ENCODE measurements around the gene RNASEL. TPM values are rescaled to one million over a fixed set of nuclear protein-coding genes. Genes with fewer than 3 reads are reported as not detected.

Gene RNASEL
- total and polyA plus RNA-seq, 2 of the 13 experiments (the other 11 are each of a cell fraction or from before 2014, with no cell fraction given): 0.05 to 0.20 TPM

DNA sequence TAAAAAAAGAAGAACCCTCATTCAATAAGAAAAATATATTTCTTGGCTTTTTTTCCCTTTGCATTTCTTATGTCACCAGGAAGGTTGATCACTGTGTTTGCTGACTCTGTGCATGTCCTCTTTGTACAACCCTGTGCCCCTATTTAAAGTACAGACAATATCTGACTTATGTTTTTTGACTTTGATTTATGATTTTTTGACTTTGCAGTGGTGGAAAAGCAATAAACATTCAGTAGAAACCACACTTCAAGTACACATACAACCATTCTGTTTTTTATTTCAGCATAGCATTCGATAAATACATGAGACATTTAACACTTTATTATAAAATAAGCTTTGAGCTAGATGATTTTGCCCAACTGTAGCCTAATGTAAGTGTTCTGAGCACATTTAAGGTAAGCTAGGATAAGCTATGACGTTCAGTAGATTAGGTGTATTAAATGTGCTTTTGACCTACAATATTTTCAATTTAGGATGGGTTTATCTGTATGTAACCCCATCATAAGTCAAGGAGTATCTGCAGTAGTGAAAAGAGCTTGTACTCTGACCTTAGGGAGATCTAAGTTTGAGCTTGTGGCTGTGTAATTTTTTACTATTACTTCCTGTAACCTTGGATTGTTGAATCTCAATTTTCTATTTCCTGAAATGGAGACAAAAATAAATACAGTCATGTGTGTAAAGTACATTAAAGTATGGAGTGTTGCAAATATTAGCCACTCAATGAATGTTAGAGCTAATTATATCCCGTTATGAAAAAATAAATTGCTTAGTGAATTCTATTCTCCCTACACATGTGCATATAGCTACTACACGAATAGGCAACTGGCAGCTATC, 1.2 kb downstream of the RNASEL start:
- peaks cover 9% of the 10 kb centered on the region for H3K4me1 ChIP-seq (ENCODE audit: insufficient read depth, low read length)
- no peak overlapping the region for H3K27ac ChIP-seq (ENCODE audit: extremely low read length, insufficient read depth, low read length)
- TF ChIP-seq, protein P1, sequence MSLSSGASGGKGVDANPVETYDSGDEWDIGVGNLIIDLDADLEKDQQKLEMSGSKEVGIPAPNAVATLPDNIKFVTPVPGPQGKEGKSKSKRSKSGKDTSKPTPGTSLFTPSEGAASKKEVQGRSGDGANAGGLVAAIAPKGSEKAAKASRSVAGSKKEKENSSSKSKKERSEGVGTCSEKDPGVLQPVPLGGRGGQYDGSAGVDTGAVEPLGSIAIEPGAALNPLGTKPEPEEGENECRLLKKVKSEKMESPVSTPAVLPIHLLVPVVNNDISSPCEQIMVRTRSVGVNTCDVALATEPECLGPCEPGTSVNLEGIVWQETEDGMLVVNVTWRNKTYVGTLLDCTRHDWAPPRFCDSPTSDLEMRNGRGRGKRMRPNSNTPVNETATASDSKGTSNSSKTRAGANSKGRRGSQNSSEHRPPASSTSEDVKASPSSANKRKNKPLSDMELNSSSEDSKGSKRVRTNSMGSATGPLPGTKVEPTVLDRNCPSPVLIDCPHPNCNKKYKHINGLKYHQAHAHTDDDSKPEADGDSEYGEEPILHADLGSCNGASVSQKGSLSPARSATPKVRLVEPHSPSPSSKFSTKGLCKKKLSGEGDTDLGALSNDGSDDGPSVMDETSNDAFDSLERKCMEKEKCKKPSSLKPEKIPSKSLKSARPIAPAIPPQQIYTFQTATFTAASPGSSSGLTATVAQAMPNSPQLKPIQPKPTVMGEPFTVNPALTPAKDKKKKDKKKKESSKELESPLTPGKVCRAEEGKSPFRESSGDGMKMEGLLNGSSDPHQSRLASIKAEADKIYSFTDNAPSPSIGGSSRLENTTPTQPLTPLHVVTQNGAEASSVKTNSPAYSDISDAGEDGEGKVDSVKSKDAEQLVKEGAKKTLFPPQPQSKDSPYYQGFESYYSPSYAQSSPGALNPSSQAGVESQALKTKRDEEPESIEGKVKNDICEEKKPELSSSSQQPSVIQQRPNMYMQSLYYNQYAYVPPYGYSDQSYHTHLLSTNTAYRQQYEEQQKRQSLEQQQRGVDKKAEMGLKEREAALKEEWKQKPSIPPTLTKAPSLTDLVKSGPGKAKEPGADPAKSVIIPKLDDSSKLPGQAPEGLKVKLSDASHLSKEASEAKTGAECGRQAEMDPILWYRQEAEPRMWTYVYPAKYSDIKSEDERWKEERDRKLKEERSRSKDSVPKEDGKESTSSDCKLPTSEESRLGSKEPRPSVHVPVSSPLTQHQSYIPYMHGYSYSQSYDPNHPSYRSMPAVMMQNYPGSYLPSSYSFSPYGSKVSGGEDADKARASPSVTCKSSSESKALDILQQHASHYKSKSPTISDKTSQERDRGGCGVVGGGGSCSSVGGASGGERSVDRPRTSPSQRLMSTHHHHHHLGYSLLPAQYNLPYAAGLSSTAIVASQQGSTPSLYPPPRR (CRISPR knock-in tag; IDR thresholded peaks at IDR 0.05; ENCODE audit: borderline replicate concordance): no peak
- TF ChIP-seq ZNF660 (CRISPR knock-in tag; IDR thresholded peaks at IDR 0.05; ENCODE audit: borderline replicate concordance, low read depth): no peak
- TF ChIP-seq, protein P2, sequence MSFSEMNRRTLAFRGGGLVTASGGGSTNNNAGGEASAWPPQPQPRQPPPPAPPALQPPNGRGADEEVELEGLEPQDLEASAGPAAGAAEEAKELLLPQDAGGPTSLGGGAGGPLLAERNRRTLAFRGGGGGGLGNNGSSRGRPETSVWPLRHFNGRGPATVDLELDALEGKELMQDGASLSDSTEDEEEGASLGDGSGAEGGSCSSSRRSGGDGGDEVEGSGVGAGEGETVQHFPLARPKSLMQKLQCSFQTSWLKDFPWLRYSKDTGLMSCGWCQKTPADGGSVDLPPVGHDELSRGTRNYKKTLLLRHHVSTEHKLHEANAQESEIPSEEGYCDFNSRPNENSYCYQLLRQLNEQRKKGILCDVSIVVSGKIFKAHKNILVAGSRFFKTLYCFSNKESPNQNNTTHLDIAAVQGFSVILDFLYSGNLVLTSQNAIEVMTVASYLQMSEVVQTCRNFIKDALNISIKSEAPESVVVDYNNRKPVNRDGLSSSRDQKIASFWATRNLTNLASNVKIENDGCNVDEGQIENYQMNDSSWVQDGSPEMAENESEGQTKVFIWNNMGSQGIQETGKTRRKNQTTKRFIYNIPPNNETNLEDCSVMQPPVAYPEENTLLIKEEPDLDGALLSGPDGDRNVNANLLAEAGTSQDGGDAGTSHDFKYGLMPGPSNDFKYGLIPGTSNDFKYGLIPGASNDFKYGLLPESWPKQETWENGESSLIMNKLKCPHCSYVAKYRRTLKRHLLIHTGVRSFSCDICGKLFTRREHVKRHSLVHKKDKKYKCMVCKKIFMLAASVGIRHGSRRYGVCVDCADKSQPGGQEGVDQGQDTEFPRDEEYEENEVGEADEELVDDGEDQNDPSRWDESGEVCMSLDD (CRISPR knock-in tag; IDR thresholded peaks at IDR 0.05; ENCODE audit: borderline replicate concordance): no peak
- H4K20me1 ChIP-seq (ENCODE audit: insufficient read depth, low read length): no peaks in the 10 kb centered on the region
- no TSS peak for BruUV-seq (replicated peaks)
- H3K9ac ChIP-seq (ENCODE audit: insufficient read depth, low read depth, low read length): no peak overlapping the region
- H2AFZ ChIP-seq (ENCODE audit: low read length): no peak overlapping the region
- H3K4me3 ChIP-seq (replicated peaks in 1 of 3; ENCODE audit: insufficient read depth in 1 of 3, low read depth in 2 of 3, low read length in 3 of 3): peak overlapping the region; percentile 51 to 67 (median 51); a peak in 3 of 6 replicates
- in situ Hi-C loops (cut with HindIII; ENCODE audit: extremely low pct_ligation_motif_present, low pct_unique_long_range_greater_than_20kb): no loop called here
- POLR2A ChIA-PET: no interaction called here
- no peaks in the 10 kb centered on the region for H3K36me3 ChIP-seq (replicated peaks in 1 of 2; ENCODE audit: control insufficient read depth in 1 of 2, insufficient read depth in 2 of 2, low read length in 2 of 2)
- intact Hi-C loops (cut with micrococcal nuclease; ENCODE audit: unreplicated experiment): no loop called here
- H3K79me2 ChIP-seq (ENCODE audit: insufficient read depth, low read length): no peaks in the 10 kb centered on the region
- H3K9me3 ChIP-seq (ENCODE audit: low read length): no peaks in the 10 kb centered on the region
- DNase-seq (ENCODE audit: low spot score) (no peak), ATAC-seq (no peak), FAIRE-seq (no peak)
- H3K27me3 ChIP-seq (ENCODE audit: control insufficient read depth in 1 of 2, insufficient read depth in 2 of 2, low read length in 2 of 2): no peaks in the 10 kb centered on the region; a peak in 1 of 5 replicates
- CTCF ChIA-PET (ENCODE audit: low intra/inter-chr PET ratio, low total read pairs): no interaction called here
- H3K4me2 ChIP-seq (ENCODE audit: low read depth, low read length): peak overlapping the region; percentile 73
- 6% methylated on average over 4 of the region's 4 CpGs for WGBS (ENCODE audit: low lambda C conversion rate)
